ENCODE results near the gene RMI1.

Gene RMI1

GRCh38 chr9:83956436-83957247 lies 24.0 kb upstream of the RMI1 start:
- Histone ChIP-seq H4K91ac (ENCODE audit: low read depth, low read length) (peak overlapping the region; percentile 61), H3K27me3 (ENCODE audit: insufficient read depth, low read length) (no peaks in the 10 kb centered on the region), H3K27ac (ENCODE audit: low read depth, low read length) (no peak overlapping the region), H3K4me2 (ENCODE audit: low read length) (peak overlapping the region; percentile 26), H4K12ac (ENCODE audit: low read depth, low read length) (peak overlapping the region; percentile 80), H3K9ac (ENCODE audit: low read length) (no peak overlapping the region), H3K36me3 (ENCODE audit: control insufficient read depth in 1 of 2, insufficient read depth in 2 of 2, low read length in 2 of 2) (peaks cover 0 to 3% of the 10 kb centered on the region in 2 experiments), H4K8ac (ENCODE audit: low read depth, low read length) (peak overlapping the region; percentile 89), H2BK5ac (ENCODE audit: low read depth, low read length, poor library complexity) (no peak overlapping the region), H3K4me3 (ENCODE audit: low read depth, low read length) (peak overlapping the region; percentile 43), H2BK12ac (ENCODE audit: low read length) (no peak overlapping the region), H2AFZ (ENCODE audit: insufficient read depth, low read length, poor library complexity) (peak overlapping the region; percentile 43), H3K23ac (ENCODE audit: low read length) (no peak overlapping the region), H3K18ac (ENCODE audit: low read length) (peak overlapping the region; percentile 61), H3K9me3 (ENCODE audit: insufficient read depth, low read depth, low read length) (peaks cover 1% of the 10 kb centered on the region), H3K79me1 (ENCODE audit: low read length) (peaks cover 5% of the 10 kb centered on the region), H2BK120ac (ENCODE audit: insufficient read depth, low read length, poor library complexity) (no peak overlapping the region), H3K4ac (ENCODE audit: low read depth, low read length) (no peak overlapping the region), H3K79me2 (ENCODE audit: control insufficient read depth, insufficient read depth, low read length, poor library complexity) (no peaks in the 10 kb centered on the region), H3K4me1 (ENCODE audit: control insufficient read depth in 1 of 2, insufficient read depth in 2 of 2, low read length in 2 of 2) (peaks cover 0 to 4% of the 10 kb centered on the region in 2 experiments), H3K14ac (ENCODE audit: low read length) (peak overlapping the region; percentile 77), H2AK5ac (ENCODE audit: low read length) (no peak overlapping the region)
- WGBS (ENCODE audit: extremely low coverage, insufficient coverage, insufficient read length): 100% methylated on average over 1 of the region's 57 CpGs
- peak; percentile 85 to 89 for DNase-seq

- Histone ChIP-seq H4K91ac (ENCODE audit: low read depth, low read length) (peak overlapping the region; percentile 5), H3K4me1 (ENCODE audit: control insufficient read depth in 1 of 2, insufficient read depth in 2 of 2, low read length in 2 of 2) (peaks cover 0 to 4% of the 10 kb centered on the region in 2 experiments), H3K79me2 (ENCODE audit: control insufficient read depth, insufficient read depth, low read length, poor library complexity) (no peaks in the 10 kb centered on the region), H3K27ac (ENCODE audit: low read depth, low read length) (no peak overlapping the region), H2AK5ac (ENCODE audit: low read length) (no peak overlapping the region), H3K4me3 (ENCODE audit: low read depth, low read length) (no peak overlapping the region), H3K4me2 (ENCODE audit: low read length) (no peak overlapping the region), H4K8ac (ENCODE audit: low read depth, low read length) (peak overlapping the region; percentile 71), H3K79me1 (ENCODE audit: low read length) (peaks cover 5% of the 10 kb centered on the region), H2BK120ac (ENCODE audit: insufficient read depth, low read length, poor library complexity) (no peak overlapping the region), H4K12ac (ENCODE audit: low read depth, low read length) (no peak overlapping the region), H3K9me3 (ENCODE audit: insufficient read depth, low read depth, low read length) (peaks cover 1% of the 10 kb centered on the region), H3K18ac (ENCODE audit: low read length) (no peak overlapping the region), H3K23ac (ENCODE audit: low read length) (no peak overlapping the region), H2AFZ (ENCODE audit: insufficient read depth, low read length, poor library complexity) (no peak overlapping the region), H3K9ac (ENCODE audit: low read length) (no peak overlapping the region), H2BK5ac (ENCODE audit: low read depth, low read length, poor library complexity) (no peak overlapping the region), H3K14ac (ENCODE audit: low read length) (no peak overlapping the region), H2BK12ac (ENCODE audit: low read length) (no peak overlapping the region), H3K4ac (ENCODE audit: low read depth, low read length) (no peak overlapping the region), H3K36me3 (ENCODE audit: control insufficient read depth in 1 of 2, insufficient read depth in 2 of 2, low read length in 2 of 2) (no peaks in the 10 kb centered on the region), H3K27me3 (ENCODE audit: insufficient read depth, low read length) (no peaks in the 10 kb centered on the region)
- no peak for DNase-seq
- WGBS (ENCODE audit: extremely low coverage, insufficient coverage, insufficient read length): no CpG with 5 or more reads among the region's 4 CpGs
Measured at GRCh38 chr9:83957248-83957513, 23.4 kb upstream of the RMI1 start.

GRCh38 chr9:83959061-83959460 lies 21.5 kb upstream of the RMI1 start:
- H3K9ac ChIP-seq (ENCODE audit: low read length): no peak overlapping the region
- H4K91ac ChIP-seq (ENCODE audit: low read depth, low read length): no peak overlapping the region
- H3K36me3 ChIP-seq (ENCODE audit: control insufficient read depth in 1 of 2, insufficient read depth in 2 of 2, low read length in 2 of 2): no peaks in the 10 kb centered on the region
- peaks cover 5% of the 10 kb centered on the region for H3K79me1 ChIP-seq (ENCODE audit: low read length)
- H2AFZ ChIP-seq (ENCODE audit: insufficient read depth, low read length, poor library complexity): no peak overlapping the region
- H2BK5ac ChIP-seq (ENCODE audit: low read depth, low read length, poor library complexity): no peak overlapping the region
- no peak for DNase-seq
- no peaks in the 10 kb centered on the region for H3K79me2 ChIP-seq (ENCODE audit: control insufficient read depth, insufficient read depth, low read length, poor library complexity)
- no peak overlapping the region for H3K4ac ChIP-seq (ENCODE audit: low read depth, low read length)
- no CpG with 5 or more reads among the region's 4 CpGs for WGBS (ENCODE audit: extremely low coverage, insufficient coverage, insufficient read length)
- no peak overlapping the region for H3K4me2 ChIP-seq (ENCODE audit: low read length)
- H3K27ac ChIP-seq (ENCODE audit: low read depth, low read length): no peak overlapping the region
- no peak overlapping the region for H2BK12ac ChIP-seq (ENCODE audit: low read length)
- no peak overlapping the region for H4K12ac ChIP-seq (ENCODE audit: low read depth, low read length)
- H3K27me3 ChIP-seq (ENCODE audit: insufficient read depth, low read length): no peaks in the 10 kb centered on the region
- H3K9me3 ChIP-seq (ENCODE audit: insufficient read depth, low read depth, low read length): peaks cover 1% of the 10 kb centered on the region
- H3K4me1 ChIP-seq (ENCODE audit: control insufficient read depth in 1 of 2, insufficient read depth in 2 of 2, low read length in 2 of 2): peaks cover 3 to 7% of the 10 kb centered on the region in 2 experiments
- no peak overlapping the region for H2BK120ac ChIP-seq (ENCODE audit: insufficient read depth, low read length, poor library complexity)
- H3K23ac ChIP-seq (ENCODE audit: low read length): no peak overlapping the region
- no peak overlapping the region for H3K4me3 ChIP-seq (ENCODE audit: low read depth, low read length)
- H4K8ac ChIP-seq (ENCODE audit: low read depth, low read length): no peak overlapping the region
- H3K14ac ChIP-seq (ENCODE audit: low read length): no peak overlapping the region
- H3K18ac ChIP-seq (ENCODE audit: low read length): no peak overlapping the region
- no peak overlapping the region for H2AK5ac ChIP-seq (ENCODE audit: low read length)

- peaks cover 3 to 6% of the 10 kb centered on the region in 2 experiments for H3K4me1 ChIP-seq (ENCODE audit: control insufficient read depth in 1 of 2, insufficient read depth in 2 of 2, low read length in 2 of 2)
- peaks cover 5% of the 10 kb centered on the region for H3K79me1 ChIP-seq (ENCODE audit: low read length)
- no peak overlapping the region for H3K4ac ChIP-seq (ENCODE audit: low read depth, low read length)
- H3K18ac ChIP-seq (ENCODE audit: low read length): no peak overlapping the region
- no peak overlapping the region for H2AFZ ChIP-seq (ENCODE audit: insufficient read depth, low read length, poor library complexity)
- H4K12ac ChIP-seq (ENCODE audit: low read depth, low read length): no peak overlapping the region
- no peaks in the 10 kb centered on the region for H3K36me3 ChIP-seq (ENCODE audit: control insufficient read depth in 1 of 2, insufficient read depth in 2 of 2, low read length in 2 of 2)
- H3K14ac ChIP-seq (ENCODE audit: low read length): no peak overlapping the region
- WGBS (ENCODE audit: extremely low coverage, insufficient coverage, insufficient read length): no CpG with 5 or more reads among the region's 5 CpGs
- no peak overlapping the region for H3K9ac ChIP-seq (ENCODE audit: low read length)
- H2AK5ac ChIP-seq (ENCODE audit: low read length): no peak overlapping the region
- no peak overlapping the region for H2BK5ac ChIP-seq (ENCODE audit: low read depth, low read length, poor library complexity)
- no peak overlapping the region for H2BK120ac ChIP-seq (ENCODE audit: insufficient read depth, low read length, poor library complexity)
- no peak for DNase-seq
- no peak overlapping the region for H3K4me3 ChIP-seq (ENCODE audit: low read depth, low read length)
- no peaks in the 10 kb centered on the region for H3K27me3 ChIP-seq (ENCODE audit: insufficient read depth, low read length)
- no peak overlapping the region for H4K91ac ChIP-seq (ENCODE audit: low read depth, low read length)
- H3K27ac ChIP-seq (ENCODE audit: low read depth, low read length): no peak overlapping the region
- no peak overlapping the region for H2BK12ac ChIP-seq (ENCODE audit: low read length)
- H3K79me2 ChIP-seq (ENCODE audit: control insufficient read depth, insufficient read depth, low read length, poor library complexity): no peaks in the 10 kb centered on the region
- no peak overlapping the region for H4K8ac ChIP-seq (ENCODE audit: low read depth, low read length)
- no peak overlapping the region for H3K23ac ChIP-seq (ENCODE audit: low read length)
- peaks cover 1% of the 10 kb centered on the region for H3K9me3 ChIP-seq (ENCODE audit: insufficient read depth, low read depth, low read length)
- no peak overlapping the region for H3K4me2 ChIP-seq (ENCODE audit: low read length)
Measured at GRCh38 chr9:83960991-83961390, 19.6 kb upstream of the RMI1 start.
